Testis (tissue), 3 donors: ENCODE results near the gene SH3BGR. TPM values are rescaled to one million over a fixed set of nuclear protein-coding genes. Genes with fewer than 3 reads are reported as not detected.

Experiments
- DNase-seq: peaks from one replicate; pipeline ENCODE4 v3.0.0-alpha.2; 2019
- H3K27ac ChIP-seq, 2 donors: fragments of 200-600 bp; sonication (generic); one replicate each; pipeline ENCODE4 v1.5.1; 2019
- H3K27me3 ChIP-seq: fragments of 200-600 bp; sonication (generic); one replicate; pipeline ENCODE4 v1.5.1; 2019
- H3K36me3 ChIP-seq: fragments of 200-600 bp; sonication (generic); one replicate; pipeline ENCODE4 v1.5.1; 2017; ENCODE audit warnings: low read depth; ENCODE audit errors: missing control alignments
- H3K4me1 ChIP-seq: fragments of 200-600 bp; sonication (generic); one replicate; pipeline ENCODE4 v1.5.1; 2019
- H3K4me3 ChIP-seq, 2 donors: fragments of 200-600 bp; sonication (generic); one replicate each; pipeline ENCODE4 v1.5.1; 2017 to 2019
- H3K9me3 ChIP-seq: fragments of 200-600 bp; sonication (generic); one replicate; pipeline ENCODE4 v1.5.1; 2017
- POLR2A ChIP-seq: fragments of 450-650 bp; IDR thresholded peaks from one replicate; pipeline ENCODE4 v1.6.1; 2017; ENCODE audit warnings: antibody characterized with exemption, mild to moderate bottlenecking, moderate library complexity
- WGBS, 2 donors: methylation state at CpG; one replicate each; pipeline ENCODE4 v1.1.5; 2018; 5-methylcytosine and 5-hydroxymethylcytosine counted together
- intact Hi-C: fragments of 100-400 bp; cut with DNase I; formaldehyde crosslinking; loops from one replicate; pipeline ENCODE4 v1.15.1; 2023; ENCODE audit warnings: low total_unique reads
- polyA plus RNA-seq: library from polyadenylated mRNA; stranded (reverse); fragments of 350-450 nt; fragmentation: Illumina TruSeq; extraction: RNeasy Lipid Tissue Mini Kit (QIAGEN cat#74804); gene quantifications from one replicate; pipeline ENCODE4 v1.2.3, GENCODE V29; 2014; ENCODE audit warnings: low read depth, low replicate concordance; ENCODE audit not compliant: insufficient read depth
- total RNA-seq, 2 donors: library from RNA; depleted of rRNA; stranded (reverse); fragments of >200 nt; gene quantifications; one replicate each; pipeline ENCODE4 v1.2.3, GENCODE V29; 2016
- TF ChIP-seq, protein P1 (sequence below), 3 experiments: fragments of 450-650 bp in 2 of 3; fragments of 200-600 bp in 1 of 3; sonication (generic) in 1 of 3; IDR thresholded peaks; one replicate each; pipeline ENCODE4 v1.5.1; 2016 to 2019; ENCODE audit warnings: antibody characterized with exemption in 3 of 3, mild to moderate bottlenecking in 2 of 3, moderate library complexity in 1 of 3

Gene SH3BGR
- total and polyA plus RNA-seq, 3 donors from 2014 or later, result 5.0 to 27.3 (median 16.7) TPM

DNA sequence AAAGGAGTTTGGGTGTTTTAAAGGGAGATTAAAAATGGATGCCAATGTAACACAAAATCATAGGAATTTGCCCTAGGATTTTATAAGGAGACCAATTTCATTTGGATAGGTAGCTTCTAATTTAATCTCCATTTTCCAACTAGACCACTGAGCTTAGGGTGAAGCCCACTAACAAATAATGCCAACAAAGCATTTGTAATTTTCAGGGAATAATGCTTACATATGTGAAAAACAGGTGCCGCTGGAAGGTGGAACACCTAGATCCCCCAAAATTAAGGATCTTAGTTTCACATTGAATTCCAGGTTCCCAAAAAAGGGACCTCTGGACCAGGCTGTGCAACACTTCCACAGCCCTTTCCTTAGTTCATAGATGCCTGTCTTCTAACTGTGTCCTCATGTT is 94.8 kb downstream of the SH3BGR start:
- H3K4me1 ChIP-seq, result no peaks in the 10 kb centered on the region
- no peak overlapping the region for H3K4me3 ChIP-seq
- no peaks in the 10 kb centered on the region for H3K9me3 ChIP-seq
- no peak for DNase-seq
- H3K27me3 ChIP-seq, result no peaks in the 10 kb centered on the region
- intact Hi-C loops, result no loop called here
- WGBS, 2 donors, result 96 to 100% methylated on average over 1 of the region's 1 CpG
- no peaks in the 10 kb centered on the region for H3K36me3 ChIP-seq
- H3K27ac ChIP-seq, result no peak overlapping the region
- no peak for TF ChIP-seq POLR2A
- TF ChIP-seq, protein P1, sequence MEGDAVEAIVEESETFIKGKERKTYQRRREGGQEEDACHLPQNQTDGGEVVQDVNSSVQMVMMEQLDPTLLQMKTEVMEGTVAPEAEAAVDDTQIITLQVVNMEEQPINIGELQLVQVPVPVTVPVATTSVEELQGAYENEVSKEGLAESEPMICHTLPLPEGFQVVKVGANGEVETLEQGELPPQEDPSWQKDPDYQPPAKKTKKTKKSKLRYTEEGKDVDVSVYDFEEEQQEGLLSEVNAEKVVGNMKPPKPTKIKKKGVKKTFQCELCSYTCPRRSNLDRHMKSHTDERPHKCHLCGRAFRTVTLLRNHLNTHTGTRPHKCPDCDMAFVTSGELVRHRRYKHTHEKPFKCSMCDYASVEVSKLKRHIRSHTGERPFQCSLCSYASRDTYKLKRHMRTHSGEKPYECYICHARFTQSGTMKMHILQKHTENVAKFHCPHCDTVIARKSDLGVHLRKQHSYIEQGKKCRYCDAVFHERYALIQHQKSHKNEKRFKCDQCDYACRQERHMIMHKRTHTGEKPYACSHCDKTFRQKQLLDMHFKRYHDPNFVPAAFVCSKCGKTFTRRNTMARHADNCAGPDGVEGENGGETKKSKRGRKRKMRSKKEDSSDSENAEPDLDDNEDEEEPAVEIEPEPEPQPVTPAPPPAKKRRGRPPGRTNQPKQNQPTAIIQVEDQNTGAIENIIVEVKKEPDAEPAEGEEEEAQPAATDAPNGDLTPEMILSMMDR (IDR thresholded peaks at IDR 0.05), result no peak

DNA sequence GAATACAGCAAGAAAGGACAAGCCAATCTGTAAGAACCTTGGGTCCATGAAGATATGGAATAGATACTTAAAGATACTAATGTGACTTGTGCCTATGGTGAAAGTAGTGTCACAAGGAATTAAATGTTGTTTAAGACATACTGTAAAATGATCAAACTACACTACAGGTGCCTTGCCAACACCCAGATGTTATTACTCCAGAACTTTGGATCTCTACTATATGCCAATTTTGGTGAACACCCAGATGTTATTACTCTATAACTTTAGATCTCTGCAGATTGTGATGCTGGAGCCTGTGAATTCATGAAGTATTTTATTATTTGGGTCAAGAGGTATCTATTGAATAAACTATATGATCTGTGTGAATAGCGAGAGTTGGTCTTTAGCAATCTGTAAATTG is 101.1 kb downstream of the SH3BGR start:
- Histone ChIP-seq H3K9me3 (no peaks in the 10 kb centered on the region), H3K4me1 (no peaks in the 10 kb centered on the region), H3K27ac (no peak overlapping the region), H3K36me3 (no peaks in the 10 kb centered on the region), H3K4me3 (no peak overlapping the region), H3K27me3 (no peaks in the 10 kb centered on the region)
- intact Hi-C loops, result no loop called here
- TF ChIP-seq, protein P1 (IDR thresholded peaks at IDR 0.05), result no peak
- TF ChIP-seq POLR2A, result no peak
- WGBS, 2 donors, result 82 to 87% methylated on average over 1 of the region's 1 CpG
- DNase-seq, result no peak

DNA sequence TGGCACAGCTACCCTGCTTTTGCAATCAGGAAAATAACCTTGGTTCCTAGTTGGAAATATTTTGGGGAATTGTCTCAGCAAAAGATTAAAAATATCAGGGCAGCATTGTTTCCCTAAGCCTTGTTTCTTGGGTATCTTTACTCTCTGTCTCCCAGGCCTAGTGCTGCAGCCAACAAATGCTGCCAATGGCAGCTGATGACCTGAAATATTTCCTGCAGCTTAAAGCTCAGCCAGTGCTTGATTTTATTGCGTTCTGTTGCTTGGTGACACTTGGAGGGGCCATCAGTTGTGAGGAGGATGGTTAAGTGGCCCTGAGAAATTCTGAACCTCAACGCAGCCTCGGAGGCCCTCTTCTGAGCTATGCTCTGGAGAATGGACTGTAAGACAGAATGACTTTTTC is 101.6 kb downstream of the SH3BGR start:
- Histone ChIP-seq H3K9me3 (no peaks in the 10 kb centered on the region), H3K4me3 (no peak overlapping the region), H3K27me3 (no peaks in the 10 kb centered on the region), H3K27ac (no peak overlapping the region), H3K4me1 (no peaks in the 10 kb centered on the region), H3K36me3 (no peaks in the 10 kb centered on the region)
- intact Hi-C loops, result no loop called here
- TF ChIP-seq, protein P1 (IDR thresholded peaks at IDR 0.05), result no peak
- no peak for TF ChIP-seq POLR2A
- 37 to 42% methylated on average over 2 to 3 of the region's 3 CpGs for WGBS, 2 donors
- no peak for DNase-seq

DNA sequence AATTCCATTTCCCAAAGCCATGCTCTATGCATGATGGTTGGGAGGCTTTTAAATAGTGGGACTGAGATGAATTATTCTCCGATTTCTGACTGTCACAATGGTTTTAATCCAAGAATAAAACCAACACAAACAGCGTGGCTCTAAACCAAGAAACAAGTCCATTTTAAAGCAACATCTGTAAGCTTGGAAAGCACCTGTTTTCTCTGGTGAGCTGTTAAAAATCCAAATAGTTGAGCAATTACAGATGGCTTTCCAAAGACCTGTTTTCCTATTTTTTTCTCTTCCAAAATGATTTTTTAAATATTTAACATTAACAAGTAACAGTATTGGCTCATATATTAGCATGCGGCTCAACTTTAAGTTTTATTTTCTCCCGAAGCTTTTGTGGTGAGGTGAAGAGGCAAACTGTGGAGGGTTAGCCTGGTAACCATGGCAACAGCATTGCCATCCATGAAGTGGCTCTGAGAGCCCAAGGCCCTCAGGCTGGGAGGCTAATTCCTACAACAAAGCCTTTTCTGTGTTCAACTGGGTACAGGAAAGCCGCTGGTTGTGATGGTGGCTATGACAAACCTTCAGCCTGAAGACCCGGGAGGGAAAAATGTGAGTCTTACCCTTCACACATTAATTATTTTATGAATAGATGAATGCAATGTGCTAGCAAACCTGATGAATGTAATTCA is 104.3 kb downstream of the SH3BGR start:
- Histone ChIP-seq H3K36me3 (no peaks in the 10 kb centered on the region), H3K27me3 (no peaks in the 10 kb centered on the region), H3K27ac (no peak overlapping the region), H3K9me3 (no peaks in the 10 kb centered on the region), H3K4me1 (no peaks in the 10 kb centered on the region), H3K4me3 (no peak overlapping the region)
- intact Hi-C loops, result no loop called here
- WGBS, 2 donors, result 80 to 81% methylated on average over 6 of the region's 6 CpGs
- no peak for DNase-seq
- TF ChIP-seq, protein P1 (IDR thresholded peaks at IDR 0.05), result no peak
- TF ChIP-seq POLR2A, result no peak

DNA sequence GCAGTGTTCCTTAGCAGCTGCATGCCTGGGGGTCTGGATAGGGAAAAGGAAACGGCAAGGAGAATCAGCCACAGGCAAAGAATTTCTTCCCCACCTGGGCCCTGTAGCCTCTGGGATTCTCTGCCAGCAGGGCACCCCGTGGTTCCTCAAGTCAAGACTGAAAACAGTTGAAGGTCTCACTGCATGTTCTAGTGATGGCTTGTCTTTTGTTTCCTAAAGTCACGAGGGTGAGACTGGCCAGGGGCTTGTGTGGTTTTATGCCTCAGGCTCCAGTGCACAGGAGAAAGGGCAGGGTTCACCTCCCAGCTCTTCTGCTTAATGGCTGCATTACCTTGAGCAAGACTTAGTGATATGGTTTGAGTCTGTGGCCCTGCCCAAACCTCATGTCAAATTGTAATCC is 107.7 kb downstream of the SH3BGR start:
- Histone ChIP-seq H3K9me3 (no peaks in the 10 kb centered on the region), H3K27me3 (no peaks in the 10 kb centered on the region), H3K36me3 (no peaks in the 10 kb centered on the region), H3K4me1 (no peaks in the 10 kb centered on the region), H3K27ac (no peak overlapping the region), H3K4me3 (no peak overlapping the region)
- no peak for DNase-seq
- intact Hi-C loops, result no loop called here
- WGBS, 2 donors, result 51 to 63% methylated on average over 2 to 3 of the region's 3 CpGs
- TF ChIP-seq POLR2A, result no peak
- TF ChIP-seq, protein P1 (IDR thresholded peaks at IDR 0.05), result no peak
